Smooth muscle cell of the coronary artery (primary cell): Measurements from ENCODE around the gene PLA2G2F. TPM values are rescaled to one million over a fixed set of nuclear protein-coding genes. Genes with fewer than 3 reads are reported as not detected.

Source experiments
- total RNA-seq: library from RNA; depleted of rRNA; stranded (reverse); fragments of >200 nt; gene quantifications from 2 replicates; pipeline ENCODE4 v1.2.3, GENCODE V29; 2014; ENCODE audit warnings: low replicate concordance

PLA2G2F gene, protein sequence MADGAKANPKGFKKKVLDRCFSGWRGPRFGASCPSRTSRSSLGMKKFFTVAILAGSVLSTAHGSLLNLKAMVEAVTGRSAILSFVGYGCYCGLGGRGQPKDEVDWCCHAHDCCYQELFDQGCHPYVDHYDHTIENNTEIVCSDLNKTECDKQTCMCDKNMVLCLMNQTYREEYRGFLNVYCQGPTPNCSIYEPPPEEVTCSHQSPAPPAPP
- total RNA-seq = not detected in 2 replicates

DNA sequence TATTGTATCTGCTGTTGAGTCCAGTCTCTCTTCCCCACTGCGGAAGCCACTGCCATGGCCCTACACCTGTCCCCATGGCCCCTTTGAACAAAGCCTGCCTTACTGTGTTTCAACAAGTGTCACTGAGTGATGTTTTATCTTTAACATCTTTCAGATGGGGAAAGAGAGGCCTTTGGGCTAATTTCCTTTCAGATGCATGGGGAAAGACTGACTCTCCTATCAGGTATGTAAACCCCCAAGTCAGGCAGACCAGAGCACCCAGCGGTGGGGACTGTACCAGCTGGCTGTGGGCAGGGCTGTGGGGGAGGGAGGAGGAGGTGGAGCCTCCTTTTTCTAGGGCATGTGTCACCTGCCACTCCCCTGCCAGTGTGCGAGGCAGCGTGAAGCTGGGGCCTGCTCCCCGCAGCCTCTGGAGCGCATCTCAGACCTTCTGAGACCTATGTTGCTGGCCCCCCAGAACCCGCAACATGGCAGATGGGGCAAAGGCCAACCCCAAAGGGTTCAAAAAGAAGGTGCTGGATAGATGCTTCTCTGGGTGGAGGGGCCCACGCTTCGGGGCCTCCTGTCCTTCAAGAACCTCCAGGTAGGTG lies at the start of gene PLA2G2F:
Gene PLA2G2F (plus strand): TSS at position 363 of the 590 bp plus-strand sequence. CDS start 105 bp downstream, at position 468.

GRCh38 chr1:20119347-20119746 lies 19.8 kb upstream of the PLA2G2F start, which contains the start of gene PLA2G2D:
Gene PLA2G2D, minus strand, starts transcription at chr1:20119536. Its CDS starts 38 bp downstream, at chr1:20119498.

GRCh38 chr1:20185834-20186782 lies 47.0 kb downstream of the PLA2G2F start, which contains the start of the genes PLA2G2C and UBXN10:
Gene PLA2G2C, minus strand, starts transcription at chr1:20186518. Its CDS starts 9,155 bp downstream, at chr1:20177363.
Gene UBXN10, plus strand, starts transcription at chr1:20186096. Its CDS starts 4,466 bp downstream, at chr1:20190562.

Other genes starting within 250 kb of the PLA2G2F start
- gene PLA2G2E, start 215.7 kb upstream of the PLA2G2F start, total RNA-seq = not detected in 2 replicates
- gene PLA2G2A, start 159.7 kb upstream of the PLA2G2F start, total RNA-seq = 1.3 TPM in 1 of 2 replicates, not detected in the other
- gene PLA2G5, start 69.1 kb upstream of the PLA2G2F start, total RNA-seq = 1.4 and 3.0 TPM in 2 replicates
- not detected in 2 replicates for gene PLA2G2D, start 19.8 kb upstream of the PLA2G2F start, total RNA-seq
- under 0.01 TPM in 2 replicates for gene UBXN10, start 46.8 kb downstream of the PLA2G2F start, total RNA-seq
- not detected in 2 replicates for gene PLA2G2C, start 47.2 kb downstream of the PLA2G2F start, total RNA-seq
- gene VWA5B1, start 151.6 kb downstream of the PLA2G2F start, total RNA-seq = not detected in 2 replicates